ENCODE data around the gene AKT3.
A peak's percentile ranks its signal among the peaks of the same experiment; 100 is the strongest.

AKT3 gene

DNA sequence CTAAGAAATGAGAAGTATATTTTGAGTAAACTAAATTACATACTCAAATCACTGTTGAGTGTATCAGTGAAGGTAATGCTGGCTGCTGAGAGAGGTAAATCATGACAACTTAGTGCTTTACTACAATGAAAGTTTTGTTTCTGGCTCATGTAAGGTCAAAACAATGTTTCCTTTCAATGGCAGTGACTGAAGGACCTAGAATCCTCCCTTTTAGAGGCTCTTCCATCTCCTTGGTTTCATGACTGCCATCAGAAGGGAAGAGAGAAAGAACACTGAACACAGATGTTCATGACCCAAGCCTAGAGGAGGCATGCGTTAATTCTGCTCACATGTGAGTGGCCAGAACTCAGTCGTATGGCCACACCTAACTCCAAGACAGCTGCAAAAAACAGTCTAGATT, 130.6 kb downstream of the AKT3 start:
- Histone ChIP-seq H3K27me3 (ENCODE audit: insufficient read depth, low read length) (no peaks in the 10 kb centered on the region), H3K14ac (ENCODE audit: low read length) (peak overlapping the region; percentile 19), H4K91ac (ENCODE audit: low read depth, low read length) (no peak overlapping the region), H3K4me2 (ENCODE audit: low read length) (no peak overlapping the region), H3K27ac (ENCODE audit: low read depth, low read length) (peak overlapping the region; percentile 14), H3K36me3 (ENCODE audit: control insufficient read depth in 1 of 2, insufficient read depth in 2 of 2, low read length in 2 of 2) (no peaks in the 10 kb centered on the region), H3K4me1 (ENCODE audit: control insufficient read depth in 1 of 2, insufficient read depth in 2 of 2, low read length in 2 of 2) (peaks cover 2 to 3% of the 10 kb centered on the region in 2 experiments), H4K8ac (ENCODE audit: low read depth, low read length) (no peak overlapping the region), H4K12ac (ENCODE audit: low read depth, low read length) (no peak overlapping the region), H2BK120ac (ENCODE audit: insufficient read depth, low read length, poor library complexity) (no peak overlapping the region), H2BK12ac (ENCODE audit: low read length) (peak overlapping the region; percentile 12), H3K4me3 (ENCODE audit: low read depth, low read length) (no peak overlapping the region), H3K4ac (ENCODE audit: low read depth, low read length) (no peak overlapping the region), H3K79me2 (ENCODE audit: control insufficient read depth, insufficient read depth, low read length, poor library complexity) (peaks cover 2% of the 10 kb centered on the region), H2AFZ (ENCODE audit: insufficient read depth, low read length, poor library complexity) (no peak overlapping the region), H3K9me3 (ENCODE audit: insufficient read depth, low read depth, low read length) (no peaks in the 10 kb centered on the region), H3K79me1 (ENCODE audit: low read length) (peaks cover 7% of the 10 kb centered on the region), H2AK5ac (ENCODE audit: low read length) (no peak overlapping the region), H3K18ac (ENCODE audit: low read length) (no peak overlapping the region), H3K9ac (ENCODE audit: low read length) (no peak overlapping the region), H3K23ac (ENCODE audit: low read length) (no peak overlapping the region), H2BK5ac (ENCODE audit: low read depth, low read length, poor library complexity) (no peak overlapping the region)
- DNase-seq = no peak
- no CpG with 5 or more reads among the region's 2 CpGs for WGBS (ENCODE audit: extremely low coverage, insufficient coverage, insufficient read length)

GRCh38 chr1:243718893-243719292, 131.2 kb downstream of the AKT3 start:
- Histone ChIP-seq H2AFZ (ENCODE audit: insufficient read depth, low read length, poor library complexity) (no peak overlapping the region), H2BK5ac (ENCODE audit: low read depth, low read length, poor library complexity) (no peak overlapping the region), H3K14ac (ENCODE audit: low read length) (no peak overlapping the region), H2AK5ac (ENCODE audit: low read length) (no peak overlapping the region), H3K4me3 (ENCODE audit: low read depth, low read length) (no peak overlapping the region), H3K4me2 (ENCODE audit: low read length) (no peak overlapping the region), H3K9ac (ENCODE audit: low read length) (no peak overlapping the region), H3K18ac (ENCODE audit: low read length) (no peak overlapping the region), H4K91ac (ENCODE audit: low read depth, low read length) (no peak overlapping the region), H2BK120ac (ENCODE audit: insufficient read depth, low read length, poor library complexity) (no peak overlapping the region), H3K79me2 (ENCODE audit: control insufficient read depth, insufficient read depth, low read length, poor library complexity) (peaks cover 2% of the 10 kb centered on the region), H4K8ac (ENCODE audit: low read depth, low read length) (no peak overlapping the region), H3K27ac (ENCODE audit: low read depth, low read length) (no peak overlapping the region), H3K23ac (ENCODE audit: low read length) (no peak overlapping the region), H3K9me3 (ENCODE audit: insufficient read depth, low read depth, low read length) (no peaks in the 10 kb centered on the region), H2BK12ac (ENCODE audit: low read length) (no peak overlapping the region), H3K36me3 (ENCODE audit: control insufficient read depth in 1 of 2, insufficient read depth in 2 of 2, low read length in 2 of 2) (no peaks in the 10 kb centered on the region), H3K4ac (ENCODE audit: low read depth, low read length) (no peak overlapping the region), H4K12ac (ENCODE audit: low read depth, low read length) (no peak overlapping the region), H3K4me1 (ENCODE audit: control insufficient read depth in 1 of 2, insufficient read depth in 2 of 2, low read length in 2 of 2) (peaks cover 2 to 3% of the 10 kb centered on the region in 2 experiments), H3K27me3 (ENCODE audit: insufficient read depth, low read length) (no peaks in the 10 kb centered on the region), H3K79me1 (ENCODE audit: low read length) (peaks cover 7% of the 10 kb centered on the region)
- peak; percentile 22 to 88 for DNase-seq
- no CpG with 5 or more reads among the region's 1 CpG for WGBS (ENCODE audit: extremely low coverage, insufficient coverage, insufficient read length)

- H3K79me1 ChIP-seq (ENCODE audit: low read length) = peaks cover 7% of the 10 kb centered on the region
- no peak overlapping the region for H2BK5ac ChIP-seq (ENCODE audit: low read depth, low read length, poor library complexity)
- H3K18ac ChIP-seq (ENCODE audit: low read length) = no peak overlapping the region
- H3K27ac ChIP-seq (ENCODE audit: low read depth, low read length) = no peak overlapping the region
- H3K4me3 ChIP-seq (ENCODE audit: low read depth, low read length) = no peak overlapping the region
- no CpG with 5 or more reads among the region's 2 CpGs for WGBS (ENCODE audit: extremely low coverage, insufficient coverage, insufficient read length)
- H3K4me1 ChIP-seq (ENCODE audit: control insufficient read depth in 1 of 2, insufficient read depth in 2 of 2, low read length in 2 of 2) = peaks cover 2 to 3% of the 10 kb centered on the region in 2 experiments
- no peaks in the 10 kb centered on the region for H3K36me3 ChIP-seq (ENCODE audit: control insufficient read depth in 1 of 2, insufficient read depth in 2 of 2, low read length in 2 of 2)
- H2AK5ac ChIP-seq (ENCODE audit: low read length) = no peak overlapping the region
- H4K8ac ChIP-seq (ENCODE audit: low read depth, low read length) = no peak overlapping the region
- DNase-seq = no peak
- H4K91ac ChIP-seq (ENCODE audit: low read depth, low read length) = peak overlapping the region; percentile 37
- peaks cover 2% of the 10 kb centered on the region for H3K79me2 ChIP-seq (ENCODE audit: control insufficient read depth, insufficient read depth, low read length, poor library complexity)
- no peak overlapping the region for H3K9ac ChIP-seq (ENCODE audit: low read length)
- no peaks in the 10 kb centered on the region for H3K27me3 ChIP-seq (ENCODE audit: insufficient read depth, low read length)
- no peak overlapping the region for H3K23ac ChIP-seq (ENCODE audit: low read length)
- no peak overlapping the region for H2AFZ ChIP-seq (ENCODE audit: insufficient read depth, low read length, poor library complexity)
- no peak overlapping the region for H3K4ac ChIP-seq (ENCODE audit: low read depth, low read length)
- H3K14ac ChIP-seq (ENCODE audit: low read length) = no peak overlapping the region
- H3K4me2 ChIP-seq (ENCODE audit: low read length) = no peak overlapping the region
- H2BK12ac ChIP-seq (ENCODE audit: low read length) = no peak overlapping the region
- H2BK120ac ChIP-seq (ENCODE audit: insufficient read depth, low read length, poor library complexity) = no peak overlapping the region
- H3K9me3 ChIP-seq (ENCODE audit: insufficient read depth, low read depth, low read length) = no peaks in the 10 kb centered on the region
- no peak overlapping the region for H4K12ac ChIP-seq (ENCODE audit: low read depth, low read length)
Measured at GRCh38 chr1:243718022-243718421, 132.0 kb downstream of the AKT3 start.

DNA sequence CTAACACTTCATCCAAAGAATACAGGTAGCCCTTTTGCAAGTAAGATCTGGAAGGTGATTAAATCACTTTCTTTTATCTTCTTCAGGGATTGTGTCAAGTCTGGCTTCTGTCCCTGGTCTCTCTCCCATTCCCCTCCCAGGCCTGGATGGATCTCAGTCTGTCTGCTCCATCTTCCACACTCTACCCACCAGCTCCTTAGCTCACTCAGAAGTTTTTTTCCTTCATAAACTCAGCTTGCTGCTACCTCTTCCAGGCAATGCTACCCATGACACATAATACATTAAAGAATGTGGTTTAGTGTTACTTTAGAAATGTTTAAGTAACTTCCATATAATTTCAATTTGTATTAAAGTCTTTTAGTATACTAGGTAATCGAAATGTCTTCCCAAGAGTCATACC, 133.1 kb downstream of the AKT3 start:
- no peak overlapping the region for H4K91ac ChIP-seq (ENCODE audit: low read depth, low read length)
- no peak overlapping the region for H4K12ac ChIP-seq (ENCODE audit: low read depth, low read length)
- no peak overlapping the region for H3K23ac ChIP-seq (ENCODE audit: low read length)
- no peaks in the 10 kb centered on the region for H3K9me3 ChIP-seq (ENCODE audit: insufficient read depth, low read depth, low read length)
- no peak overlapping the region for H3K9ac ChIP-seq (ENCODE audit: low read length)
- no peak overlapping the region for H3K4me3 ChIP-seq (ENCODE audit: low read depth, low read length)
- H2AK5ac ChIP-seq (ENCODE audit: low read length) = no peak overlapping the region
- DNase-seq = peak in 1 of 2 donors; percentile 28
- no peaks in the 10 kb centered on the region for H3K27me3 ChIP-seq (ENCODE audit: insufficient read depth, low read length)
- no peak overlapping the region for H4K8ac ChIP-seq (ENCODE audit: low read depth, low read length)
- no CpG with 5 or more reads among the region's 1 CpG for WGBS (ENCODE audit: extremely low coverage, insufficient coverage, insufficient read length)
- H2BK120ac ChIP-seq (ENCODE audit: insufficient read depth, low read length, poor library complexity) = no peak overlapping the region
- peaks cover 2% of the 10 kb centered on the region for H3K79me2 ChIP-seq (ENCODE audit: control insufficient read depth, insufficient read depth, low read length, poor library complexity)
- H3K18ac ChIP-seq (ENCODE audit: low read length) = no peak overlapping the region
- no peak overlapping the region for H3K27ac ChIP-seq (ENCODE audit: low read depth, low read length)
- no peak overlapping the region for H3K14ac ChIP-seq (ENCODE audit: low read length)
- no peak overlapping the region for H3K4me2 ChIP-seq (ENCODE audit: low read length)
- H2AFZ ChIP-seq (ENCODE audit: insufficient read depth, low read length, poor library complexity) = no peak overlapping the region
- no peak overlapping the region for H2BK5ac ChIP-seq (ENCODE audit: low read depth, low read length, poor library complexity)
- peaks cover 7% of the 10 kb centered on the region for H3K79me1 ChIP-seq (ENCODE audit: low read length)
- peaks cover 2 to 3% of the 10 kb centered on the region in 2 experiments for H3K4me1 ChIP-seq (ENCODE audit: control insufficient read depth in 1 of 2, insufficient read depth in 2 of 2, low read length in 2 of 2)
- no peaks in the 10 kb centered on the region for H3K36me3 ChIP-seq (ENCODE audit: control insufficient read depth in 1 of 2, insufficient read depth in 2 of 2, low read length in 2 of 2)
- no peak overlapping the region for H3K4ac ChIP-seq (ENCODE audit: low read depth, low read length)
- no peak overlapping the region for H2BK12ac ChIP-seq (ENCODE audit: low read length)
